ENCODE measurements around the gene RUNX2. TPM values are rescaled to one million over a fixed set of nuclear protein-coding genes. Genes with fewer than 3 reads are reported as not detected.
"Not testable (repeated sequence)": the region's sequence is repeated elsewhere in the genome, so short reads cannot be mapped to it uniquely, and the experiment has no call there.

RUNX2 gene
- total and polyA plus RNA-seq, 3 experiments from 2014 or later, result 16.1 to 25.8 (median 25.3) TPM

DNA sequence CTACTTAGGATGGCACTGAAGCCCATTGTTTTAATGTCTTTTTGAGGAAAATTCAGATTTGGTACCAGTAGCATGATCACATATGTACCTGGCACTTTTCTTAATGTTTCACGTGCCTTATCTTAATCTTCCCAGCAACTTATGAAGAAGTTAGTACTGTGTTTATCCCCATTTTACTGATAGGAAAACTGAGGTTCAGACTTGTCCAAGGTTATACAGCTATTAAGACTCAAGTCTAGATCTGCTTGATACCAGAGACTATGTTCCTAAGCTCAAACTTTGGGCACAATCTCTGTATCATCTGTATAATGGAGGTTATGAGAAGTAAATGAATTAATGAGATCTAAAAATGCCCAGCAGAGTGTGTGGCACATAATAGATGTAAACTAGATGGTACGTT, 229.3 kb downstream of the RUNX2 start:
- H3K27me3 Mint-ChIP-seq, result peaks cover 0 to under 1% of the 10 kb centered on the region in 2 donors
- H3K4me1 Mint-ChIP-seq, result peaks cover 5 to 44% (median 15%) of the 10 kb centered on the region in 3 donors
- H3K9me3 Mint-ChIP-seq, result no peaks in the 10 kb centered on the region
- no peaks in the 10 kb centered on the region for H3K27me3 ChIP-seq (ENCODE audit: insufficient read depth, low read length, poor library complexity, severe bottlenecking)
- no peak overlapping the region for H3K4me3 Mint-ChIP-seq
- DNase-seq, result no peak
- ChIA-PET CTCF (no interaction called here), POLR2A (no interaction called here)
- peaks cover 0 to 7% (median 0%) of the 10 kb centered on the region in 3 donors for H3K36me3 Mint-ChIP-seq
- H3K36me3 ChIP-seq (ENCODE audit: insufficient read depth, low read length), result no peaks in the 10 kb centered on the region
- no peaks in the 10 kb centered on the region for H3K4me1 ChIP-seq (ENCODE audit: insufficient read depth, low read length)
- H3K27ac ChIP-seq (ENCODE audit: low read depth, low read length), result no peak overlapping the region
- no peaks in the 10 kb centered on the region for H3K9me3 ChIP-seq (ENCODE audit: low read length)
- H3K27ac Mint-ChIP-seq, result no peak overlapping the region
- no peak overlapping the region for H3K4me3 ChIP-seq (ENCODE audit: low read length)

DNA sequence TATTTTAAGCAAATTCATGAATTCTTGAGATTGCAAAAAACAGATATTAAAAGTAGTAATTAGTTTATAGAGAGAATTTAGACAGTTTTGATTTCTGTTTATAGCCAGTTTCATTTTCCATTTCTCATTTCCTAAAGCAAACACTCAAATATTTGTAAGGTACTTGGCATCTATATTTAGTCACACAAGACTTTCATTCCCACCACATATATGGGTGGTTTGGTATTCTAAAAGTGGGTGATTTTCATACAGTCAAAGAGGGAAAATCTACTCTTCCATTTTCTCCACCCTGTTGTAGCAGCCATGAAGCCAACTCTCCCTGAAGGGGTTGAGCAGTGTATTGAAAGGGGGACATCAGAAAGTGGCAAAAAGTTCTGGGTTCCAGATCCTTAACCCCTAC, 230.7 kb downstream of the RUNX2 start:
- Mint-ChIP-seq H3K4me1 (peaks cover 3 to 30% (median 10%) of the 10 kb centered on the region in 3 donors), H3K27ac (no peak overlapping the region), H3K9me3 (no peaks in the 10 kb centered on the region), H3K27me3 (no peaks in the 10 kb centered on the region), H3K36me3 (peaks cover 0 to 7% (median 0%) of the 10 kb centered on the region in 3 donors), H3K4me3 (no peak overlapping the region)
- ChIA-PET POLR2A (no interaction called here), CTCF (no interaction called here)
- no peaks in the 10 kb centered on the region for H3K4me1 ChIP-seq (ENCODE audit: insufficient read depth, low read length)
- no peaks in the 10 kb centered on the region for H3K9me3 ChIP-seq (ENCODE audit: low read length)
- H3K27ac ChIP-seq (ENCODE audit: low read depth, low read length), result no peak overlapping the region
- H3K4me3 ChIP-seq (ENCODE audit: low read length), result no peak overlapping the region
- no peaks in the 10 kb centered on the region for H3K36me3 ChIP-seq (ENCODE audit: insufficient read depth, low read length)
- DNase-seq, result no peak
- no peaks in the 10 kb centered on the region for H3K27me3 ChIP-seq (ENCODE audit: insufficient read depth, low read length, poor library complexity, severe bottlenecking)

DNA sequence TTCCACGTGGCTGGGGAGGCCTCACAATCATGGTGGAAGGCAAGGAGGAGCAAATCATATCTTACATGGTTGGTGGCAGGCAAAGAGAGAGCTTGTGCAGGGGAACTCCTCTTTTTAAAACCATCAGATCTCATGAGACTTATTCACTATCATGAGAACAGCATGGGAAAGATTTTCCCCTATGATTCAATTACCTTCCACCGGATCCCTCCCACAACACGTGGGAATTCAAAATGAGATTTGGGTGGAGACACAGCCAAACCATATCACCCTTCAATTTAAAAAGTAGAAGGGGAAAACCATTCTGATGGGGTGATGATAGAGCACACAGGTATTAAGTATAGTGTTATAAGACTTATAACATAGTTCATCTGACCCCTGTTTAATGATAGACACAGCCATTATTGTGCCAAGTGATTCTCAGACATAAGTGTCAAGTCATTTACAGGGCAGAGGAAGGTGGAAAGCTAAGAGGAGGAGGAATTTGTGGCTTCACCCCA, 232.2 kb downstream of the RUNX2 start:
- POLR2A ChIA-PET, result interaction anchor here (0.7 to 1.0 kb wide), 2 partner anchors 17 to 159 kb away, joined by 3 to 5 read pairs; no protein-coding TSS in a partner anchor
- H3K27ac ChIP-seq (ENCODE audit: low read depth, low read length); H3K27me3 ChIP-seq (ENCODE audit: insufficient read depth, low read length, poor library complexity, severe bottlenecking); H3K27me3 Mint-ChIP-seq; H3K4me3 ChIP-seq (ENCODE audit: low read length); H3K4me1 ChIP-seq (ENCODE audit: insufficient read depth, low read length); H3K9me3 ChIP-seq (ENCODE audit: low read length); H3K4me3 Mint-ChIP-seq; DNase-seq; H3K9me3 Mint-ChIP-seq; H3K36me3 ChIP-seq (ENCODE audit: insufficient read depth, low read length); CTCF ChIA-PET: not testable (repeated sequence)
- Mint-ChIP-seq H3K36me3 (peaks cover 0 to 12% (median 0%) of the 10 kb centered on the region in 3 donors), H3K27ac (peak overlapping the region in 1 of 8 donors; percentile 13), H3K4me1 (peaks cover 0 to 18% (median 3%) of the 10 kb centered on the region in 3 donors)

DNA sequence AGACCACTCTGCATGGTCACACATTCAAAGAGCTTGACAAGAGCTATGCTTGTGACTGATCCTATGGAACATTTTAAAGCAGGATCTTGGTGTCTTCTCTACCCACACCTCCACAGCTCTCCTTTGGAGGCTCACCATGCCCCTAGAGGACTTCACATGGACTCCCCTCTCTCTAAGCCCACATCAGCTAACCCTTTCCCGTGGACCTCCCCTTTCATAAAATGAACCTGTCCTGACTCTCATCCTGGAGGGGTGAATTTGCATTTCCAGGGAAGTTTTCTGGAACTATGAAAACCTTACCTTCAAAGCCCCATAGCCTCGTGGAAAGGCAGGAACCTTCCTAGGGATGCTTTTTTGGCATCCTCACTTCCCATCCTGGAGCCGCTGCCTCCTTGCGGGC, 234.0 kb downstream of the RUNX2 start:
- H3K36me3 ChIP-seq (ENCODE audit: insufficient read depth, low read length), result no peaks in the 10 kb centered on the region
- no peak overlapping the region for H3K27ac ChIP-seq (ENCODE audit: low read depth, low read length)
- Mint-ChIP-seq H3K36me3 (peaks cover 0 to 10% (median 9%) of the 10 kb centered on the region in 3 donors), H3K27me3 (peaks cover 0 to 1% of the 10 kb centered on the region in 2 donors), H3K4me3 (no peak overlapping the region), H3K4me1 (peaks cover 0 to 11% (median 3%) of the 10 kb centered on the region in 3 donors), H3K27ac (no peak overlapping the region), H3K9me3 (no peaks in the 10 kb centered on the region)
- ChIA-PET CTCF (interaction anchor here (1.1 kb wide), 1 partner anchor 17 kb away, joined by 3 read pairs; no protein-coding TSS in a partner anchor), POLR2A (no interaction called here)
- no peak overlapping the region for H3K4me3 ChIP-seq (ENCODE audit: low read length)
- H3K27me3 ChIP-seq (ENCODE audit: insufficient read depth, low read length, poor library complexity, severe bottlenecking), result no peaks in the 10 kb centered on the region
- DNase-seq, result no peak
- no peaks in the 10 kb centered on the region for H3K4me1 ChIP-seq (ENCODE audit: insufficient read depth, low read length)
- no peaks in the 10 kb centered on the region for H3K9me3 ChIP-seq (ENCODE audit: low read length)

DNA sequence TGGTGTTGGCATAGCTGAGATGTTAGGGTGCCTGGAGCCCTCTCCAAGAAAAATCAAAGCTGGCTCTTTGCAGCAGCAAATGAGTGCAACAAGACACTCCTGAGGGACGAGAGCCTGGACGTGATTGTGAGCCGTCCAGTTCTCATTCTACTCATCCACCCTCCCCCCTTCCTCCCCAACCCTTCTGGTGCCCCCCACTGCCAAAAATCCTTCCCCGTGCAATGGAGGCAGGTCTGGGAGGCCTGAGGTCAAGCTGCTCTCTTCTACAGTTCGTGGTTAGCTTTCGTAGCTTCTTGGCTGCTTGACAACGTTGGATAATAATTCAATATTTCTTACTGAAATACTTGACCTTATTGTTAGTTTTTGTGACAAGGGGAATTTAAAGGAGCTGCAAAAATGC, 234.9 kb downstream of the RUNX2 start:
- Histone ChIP-seq H3K36me3 (ENCODE audit: insufficient read depth, low read length) (no peaks in the 10 kb centered on the region), H3K27ac (ENCODE audit: low read depth, low read length) (no peak overlapping the region), H3K4me1 (ENCODE audit: insufficient read depth, low read length) (no peaks in the 10 kb centered on the region), H3K4me3 (ENCODE audit: low read length) (no peak overlapping the region), H3K9me3 (ENCODE audit: low read length) (no peaks in the 10 kb centered on the region), H3K27me3 (ENCODE audit: insufficient read depth, low read length, poor library complexity, severe bottlenecking) (no peaks in the 10 kb centered on the region)
- Mint-ChIP-seq H3K27ac (no peak overlapping the region), H3K27me3 (peaks cover 0 to 1% of the 10 kb centered on the region in 2 donors), H3K4me3 (no peak overlapping the region), H3K36me3 (peaks cover 0 to 10% (median 6%) of the 10 kb centered on the region in 3 donors), H3K9me3 (no peaks in the 10 kb centered on the region), H3K4me1 (peaks cover 0 to 9% (median 3%) of the 10 kb centered on the region in 3 donors)
- ChIA-PET CTCF (interaction anchor here (0.8 kb wide), 1 partner anchor 17 kb away, joined by 3 read pairs; no protein-coding TSS in a partner anchor), POLR2A (no interaction called here)
- no peak for DNase-seq

DNA sequence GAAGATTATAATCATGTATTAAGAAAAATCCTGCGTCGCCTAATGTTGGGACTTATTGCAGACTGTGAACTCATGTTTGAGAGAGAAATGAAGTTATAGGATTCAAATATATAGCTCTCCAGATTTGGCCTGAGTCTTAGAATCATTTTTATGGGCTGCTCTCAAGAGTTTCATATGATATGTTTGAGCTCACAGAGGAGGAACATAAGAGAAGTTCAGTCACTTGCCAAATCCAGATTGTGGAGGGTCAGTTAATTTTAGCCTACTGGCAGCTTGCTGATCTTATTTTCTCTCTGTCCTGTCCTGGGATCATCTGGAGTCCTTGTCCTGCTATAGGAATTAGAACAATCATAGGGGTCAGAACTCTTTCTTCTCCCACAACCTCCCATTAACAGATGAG, 235.7 kb downstream of the RUNX2 start:
- H3K9me3 ChIP-seq (ENCODE audit: low read length), result no peaks in the 10 kb centered on the region
- ChIA-PET CTCF (no interaction called here), POLR2A (no interaction called here)
- H3K4me3 Mint-ChIP-seq, result no peak overlapping the region
- no peak overlapping the region for H3K4me3 ChIP-seq (ENCODE audit: low read length)
- no peaks in the 10 kb centered on the region for H3K9me3 Mint-ChIP-seq
- DNase-seq, result no peak
- no peaks in the 10 kb centered on the region for H3K4me1 ChIP-seq (ENCODE audit: insufficient read depth, low read length)
- H3K36me3 ChIP-seq (ENCODE audit: insufficient read depth, low read length), result no peaks in the 10 kb centered on the region
- no peak overlapping the region for H3K27ac ChIP-seq (ENCODE audit: low read depth, low read length)
- H3K27me3 Mint-ChIP-seq, result peaks cover 0 to 1% of the 10 kb centered on the region in 2 donors
- H3K27me3 ChIP-seq (ENCODE audit: insufficient read depth, low read length, poor library complexity, severe bottlenecking), result no peaks in the 10 kb centered on the region
- peaks cover 0 to 12% (median 5%) of the 10 kb centered on the region in 3 donors for H3K4me1 Mint-ChIP-seq
- H3K36me3 Mint-ChIP-seq, result peaks cover 0 to 10% (median 6%) of the 10 kb centered on the region in 3 donors
- peak overlapping the region in 1 of 8 donors; percentile 42 for H3K27ac Mint-ChIP-seq

DNA sequence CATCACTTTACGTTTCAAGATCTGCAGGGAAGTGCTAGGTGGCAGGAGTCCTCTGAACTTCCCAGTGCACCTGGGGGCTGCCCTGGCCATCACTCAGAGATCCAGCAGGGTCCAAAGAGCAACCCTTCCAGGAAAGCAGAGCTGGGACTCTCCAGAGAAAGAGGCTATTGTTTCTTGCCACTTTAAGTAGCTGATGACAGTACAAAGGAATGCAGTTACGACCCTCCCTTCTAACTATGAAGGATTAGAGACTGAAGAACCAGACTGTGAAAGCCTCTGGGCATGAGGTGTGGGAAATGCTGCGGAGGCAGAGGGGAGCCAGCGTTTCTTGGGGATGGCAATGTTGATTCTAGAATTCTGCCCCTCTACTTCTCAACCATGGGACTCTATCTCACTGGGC, 238.8 kb downstream of the RUNX2 start:
- ChIA-PET CTCF (no interaction called here), POLR2A (no interaction called here)
- no peak overlapping the region for H3K27ac Mint-ChIP-seq
- Histone ChIP-seq H3K4me1 (ENCODE audit: insufficient read depth, low read length) (no peaks in the 10 kb centered on the region), H3K9me3 (ENCODE audit: low read length) (no peaks in the 10 kb centered on the region), H3K4me3 (ENCODE audit: low read length) (no peak overlapping the region), H3K27ac (ENCODE audit: low read depth, low read length) (no peak overlapping the region), H3K36me3 (ENCODE audit: insufficient read depth, low read length) (no peaks in the 10 kb centered on the region), H3K27me3 (ENCODE audit: insufficient read depth, low read length, poor library complexity, severe bottlenecking) (no peaks in the 10 kb centered on the region)
- peaks cover 0 to 10% (median 6%) of the 10 kb centered on the region in 3 donors for H3K36me3 Mint-ChIP-seq
- H3K4me1 Mint-ChIP-seq, result peaks cover 6 to 23% (median 14%) of the 10 kb centered on the region in 3 donors
- H3K27me3 Mint-ChIP-seq, result peaks cover 0 to 1% of the 10 kb centered on the region in 2 donors
- no peaks in the 10 kb centered on the region for H3K9me3 Mint-ChIP-seq
- DNase-seq, result no peak
- H3K4me3 Mint-ChIP-seq, result no peak overlapping the region

DNA sequence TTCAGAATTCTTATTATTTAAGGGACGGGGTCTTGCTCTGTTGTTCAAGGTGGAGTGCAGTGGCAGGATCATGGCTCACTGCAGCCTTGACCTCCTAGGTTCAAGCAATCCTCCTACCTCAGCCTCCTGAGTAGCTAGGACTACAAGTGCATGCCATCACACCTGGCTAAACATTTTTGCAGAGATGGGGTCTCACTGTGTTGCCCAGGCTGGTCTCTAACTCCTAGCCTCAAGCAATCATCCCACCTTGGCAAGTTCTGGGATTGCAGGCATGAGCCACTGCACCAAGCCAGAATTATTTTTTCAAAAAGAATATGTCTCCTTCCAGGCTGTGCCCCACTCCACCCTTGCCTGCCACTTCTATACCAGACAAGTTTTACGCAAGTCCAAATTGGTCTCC, 239.7 kb downstream of the RUNX2 start:
- H3K27ac Mint-ChIP-seq, result peak overlapping the region in 1 of 8 donors; percentile 60
- Histone ChIP-seq H3K4me3 (ENCODE audit: low read length) (no peak overlapping the region), H3K4me1 (ENCODE audit: insufficient read depth, low read length) (peaks cover 6% of the 10 kb centered on the region), H3K27ac (ENCODE audit: low read depth, low read length) (no peak overlapping the region), H3K27me3 (ENCODE audit: insufficient read depth, low read length, poor library complexity, severe bottlenecking) (no peaks in the 10 kb centered on the region), H3K9me3 (ENCODE audit: low read length) (no peaks in the 10 kb centered on the region), H3K36me3 (ENCODE audit: insufficient read depth, low read length) (no peaks in the 10 kb centered on the region)
- ChIA-PET POLR2A (no interaction called here), CTCF (no interaction called here)
- peaks cover 13 to 32% (median 21%) of the 10 kb centered on the region in 3 donors for H3K4me1 Mint-ChIP-seq
- H3K4me3 Mint-ChIP-seq, result no peak overlapping the region
- DNase-seq, result no peak
- H3K9me3 Mint-ChIP-seq, result no peaks in the 10 kb centered on the region
- H3K36me3 Mint-ChIP-seq, result peaks cover 0 to 10% (median 6%) of the 10 kb centered on the region in 3 donors
- H3K27me3 Mint-ChIP-seq, result peaks cover 0 to 1% of the 10 kb centered on the region in 2 donors

All from CD8-positive, alpha-beta memory T cell (primary cell).